Left ventricle myocardium inferior (tissue), 1 donor: ENCODE measurements around the gene SFTPA1. TPM values are rescaled to one million over a fixed set of nuclear protein-coding genes. Genes with fewer than 3 reads are reported as not detected.
A peak's percentile ranks its signal among the peaks of the same experiment; 100 is the strongest.
"Not testable (repeated sequence)": the region's sequence is repeated elsewhere in the genome, so short reads cannot be mapped to it uniquely, and the experiment has no call there.

Source experiments
- DNase-seq: peaks from one replicate; pipeline ENCODE4 v3.0.0-alpha.2; 2020
- H3K27ac ChIP-seq: fragments of 200-600 bp; replicated peaks from 2 replicates; pipeline ENCODE4 v1.8.0; 2021
- H3K27me3 ChIP-seq: fragments of 200-600 bp; 2 replicates; pipeline ENCODE4 v1.8.0; 2021; ENCODE audit warnings: low read depth
- H3K36me3 ChIP-seq: fragments of 200-600 bp; 2 replicates; pipeline ENCODE4 v1.8.0; 2021
- H3K4me1 ChIP-seq: fragments of 200-600 bp; 2 replicates; pipeline ENCODE4 v1.8.0; 2021
- H3K4me3 ChIP-seq: fragments of 200-600 bp; 2 replicates; pipeline ENCODE4 v1.8.0; 2021; ENCODE audit warnings: mild to moderate bottlenecking, moderate library complexity
- H3K9me3 ChIP-seq: fragments of 200-600 bp; replicated peaks from 2 replicates; pipeline ENCODE4 v1.8.0; 2021
- CTCF ChIP-seq: fragments of 200-600 bp; IDR thresholded peaks from 2 replicates; pipeline ENCODE4 v1.8.0; 2021; ENCODE audit warnings: antibody characterized with exemption, mild to moderate bottlenecking, borderline replicate concordance
- intact Hi-C: fragments of 100-400 bp; cut with micrococcal nuclease; formaldehyde crosslinking; loops from one replicate; pipeline ENCODE4 v1.11.0; 2022
- total RNA-seq: library from RNA; stranded (reverse); fragmentation: NEBNext Ultra II Directional; extraction: Animal tissue kit (Norgen Biotek cat#: 25700); gene quantifications from one replicate; pipeline ENCODE4 v1.2.1, GENCODE V29; 2021
- donor health status: DM: no; HTN: yes; CAD: no; lungs with severe emphysema.

Gene SFTPA1
- total RNA-seq, 1 donor from 2014 or later: not detected

GRCh38 chr10:79604294-79604693 lies 6.4 kb upstream of the SFTPA1 start:
- H3K4me1 ChIP-seq: no peaks in the 10 kb centered on the region
- H3K27ac ChIP-seq: no peak overlapping the region
- intact Hi-C loops: no loop called here
- H3K36me3 ChIP-seq: no peaks in the 10 kb centered on the region
- TF ChIP-seq CTCF: no peak
- H3K27me3 ChIP-seq: peaks cover 16% of the 10 kb centered on the region
- no peak overlapping the region for H3K4me3 ChIP-seq
- H3K9me3 ChIP-seq: peaks cover 13% of the 10 kb centered on the region
- DNase-seq: no peak

- Histone ChIP-seq H3K4me1 (no peaks in the 10 kb centered on the region), H3K27me3 (peaks cover 16% of the 10 kb centered on the region), H3K36me3 (no peaks in the 10 kb centered on the region), H3K9me3 (peaks cover 10% of the 10 kb centered on the region), H3K4me3 (no peak overlapping the region), H3K27ac (no peak overlapping the region)
- intact Hi-C loops: no loop called here
- no peak for TF ChIP-seq CTCF
- DNase-seq: no peak
Observed at GRCh38 chr10:79605308-79605707, 5.4 kb upstream of the SFTPA1 start.

- no peaks in the 10 kb centered on the region for H3K36me3 ChIP-seq
- no peaks in the 10 kb centered on the region for H3K4me1 ChIP-seq
- DNase-seq: no peak
- no peak overlapping the region for H3K4me3 ChIP-seq
- peaks cover 6% of the 10 kb centered on the region for H3K27me3 ChIP-seq
- peaks cover under 1% of the 10 kb centered on the region for H3K9me3 ChIP-seq
- intact Hi-C loops: no loop called here
- no peak overlapping the region for H3K27ac ChIP-seq
- TF ChIP-seq CTCF: peak; percentile 59
Observed at GRCh38 chr10:79608505-79609375, 2.0 kb upstream of the SFTPA1 start.

GRCh38 chr10:79611193-79611976 lies 646 bp downstream of the SFTPA1 start:
- intact Hi-C loops, H3K9me3 ChIP-seq: not testable (repeated sequence)

GRCh38 chr10:79615577-79615976 lies 4.8 kb downstream of the SFTPA1 start:
- H3K27ac ChIP-seq: no peak overlapping the region
- no peak overlapping the region for H3K4me3 ChIP-seq
- no peaks in the 10 kb centered on the region for H3K4me1 ChIP-seq
- peaks cover 22% of the 10 kb centered on the region for H3K9me3 ChIP-seq
- no peak for TF ChIP-seq CTCF
- H3K36me3 ChIP-seq: no peaks in the 10 kb centered on the region
- H3K27me3 ChIP-seq: peaks cover 4% of the 10 kb centered on the region
- no peak for DNase-seq
- intact Hi-C loops: no loop called here

More at GRCh38 chr10:79611193-79611976, 646 bp downstream of the SFTPA1 start:
- H3K27me3 ChIP-seq, H3K4me3 ChIP-seq, H3K36me3 ChIP-seq, DNase-seq, H3K4me1 ChIP-seq, H3K27ac ChIP-seq: not testable (repeated sequence)
